ENCODE data around the gene SGK1.

GRCh38 chr6:134230940-134231339 is 87.0 kb downstream of the SGK1 start:
- TF ChIP-seq CTCF (tag by site-specific recombination; IDR thresholded peaks at IDR 0.05) = no peak
- TF ChIP-seq ZNF23 (tag by site-specific recombination; IDR thresholded peaks at IDR 0.05; ENCODE audit: borderline replicate concordance) = no peak
- TF ChIP-seq ZNF792 (tag by site-specific recombination; IDR thresholded peaks at IDR 0.05) = no peak
- no peak for TF ChIP-seq ZNF350 (tag by site-specific recombination; IDR thresholded peaks at IDR 0.05)
- TF ChIP-seq ZNF214 (tag by site-specific recombination; IDR thresholded peaks at IDR 0.05; ENCODE audit: borderline replicate concordance) = no peak
- no peak for TF ChIP-seq KLF16 (tag by site-specific recombination; IDR thresholded peaks at IDR 0.05)
- TF ChIP-seq YY1 (tag by site-specific recombination; IDR thresholded peaks at IDR 0.05) = no peak
- TF ChIP-seq SALL2 (tag by site-specific recombination; IDR thresholded peaks at IDR 0.05; ENCODE audit: borderline replicate concordance) = no peak
- no peak for TF ChIP-seq ZNF548 (tag by site-specific recombination; IDR thresholded peaks at IDR 0.05)
- no peak for TF ChIP-seq ZNF830 (tag by site-specific recombination; IDR thresholded peaks at IDR 0.05; ENCODE audit: low read depth)
- no peak for TF ChIP-seq HOXC10 (CRISPR knock-in tag; IDR thresholded peaks at IDR 0.05)
- no peak for TF ChIP-seq ZNF335 (tag by site-specific recombination; conservative IDR thresholded peaks at IDR 0.05)

Data from HEK293 (cell line).